ENCODE measurements around the gene B4GALNT2.
"Not testable (repeated sequence)": the region's sequence is repeated elsewhere in the genome, so short reads cannot be mapped to it uniquely, and the experiment has no call there.

B4GALNT2 gene

GRCh38 chr17:49121696-49122292 is 10.8 kb upstream of the B4GALNT2 start:
- no peak for DNase-seq

DNA sequence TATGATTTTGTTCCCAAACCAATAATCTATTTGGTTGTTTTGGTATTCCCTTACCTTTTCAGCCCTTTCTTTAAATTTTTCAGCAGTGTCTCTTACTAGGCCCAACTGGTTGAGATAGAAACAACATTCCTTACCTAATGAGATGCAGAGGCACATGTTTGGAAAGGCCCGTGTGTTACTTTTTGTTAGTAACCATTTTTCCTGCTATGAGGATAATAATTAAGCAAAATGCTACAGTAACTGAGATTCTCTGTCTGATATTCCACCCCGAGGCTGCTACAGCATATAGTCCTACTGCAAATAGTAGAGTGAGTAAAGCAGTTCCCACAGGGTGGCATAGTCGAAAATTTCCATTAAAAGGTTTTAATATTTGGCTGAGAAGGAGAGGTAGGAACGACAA is 10.0 kb upstream of the B4GALNT2 start:
- DNase-seq, result no peak

DNA sequence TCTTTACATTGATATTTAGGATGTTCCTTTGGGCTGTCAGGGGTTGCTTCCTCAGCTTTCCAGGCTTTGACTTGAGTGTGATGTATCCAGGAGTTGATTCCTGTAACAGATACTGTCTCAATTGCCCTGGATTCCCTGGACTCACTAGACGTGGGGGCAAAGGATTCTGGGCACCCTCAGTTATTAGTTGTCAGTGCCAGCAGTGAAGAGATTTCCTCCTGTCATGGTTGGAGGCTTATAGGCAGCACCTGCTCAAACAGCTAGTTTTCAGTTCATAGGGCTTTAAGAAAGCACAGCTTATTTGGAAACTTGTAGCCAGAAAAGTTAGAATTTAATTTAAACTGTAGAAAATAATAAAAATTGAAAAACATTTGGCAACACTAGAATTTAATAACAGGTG is 9.5 kb upstream of the B4GALNT2 start:
- DNase-seq, result no peak

DNA sequence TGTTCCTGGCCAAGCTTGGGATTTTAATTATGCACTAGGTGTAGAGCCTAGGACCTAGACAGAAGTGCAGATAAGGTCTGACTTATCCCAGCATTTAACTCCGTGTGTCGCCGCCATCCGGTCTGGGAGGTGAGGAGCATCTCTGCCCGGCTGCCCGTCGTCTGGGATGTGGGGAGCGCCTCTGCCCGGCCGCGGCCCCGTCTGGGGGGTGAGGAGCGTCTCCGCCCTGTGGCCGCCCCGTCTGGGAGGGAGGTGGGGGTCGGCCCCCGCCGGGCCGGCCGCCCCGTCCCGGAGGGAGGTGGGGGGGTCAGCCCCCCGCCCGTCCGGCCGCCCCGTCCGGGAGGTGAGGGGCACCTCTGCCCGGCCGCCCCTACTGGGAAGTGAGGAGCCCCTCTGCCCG is 7.1 kb upstream of the B4GALNT2 start:
- no peak for DNase-seq

DNA sequence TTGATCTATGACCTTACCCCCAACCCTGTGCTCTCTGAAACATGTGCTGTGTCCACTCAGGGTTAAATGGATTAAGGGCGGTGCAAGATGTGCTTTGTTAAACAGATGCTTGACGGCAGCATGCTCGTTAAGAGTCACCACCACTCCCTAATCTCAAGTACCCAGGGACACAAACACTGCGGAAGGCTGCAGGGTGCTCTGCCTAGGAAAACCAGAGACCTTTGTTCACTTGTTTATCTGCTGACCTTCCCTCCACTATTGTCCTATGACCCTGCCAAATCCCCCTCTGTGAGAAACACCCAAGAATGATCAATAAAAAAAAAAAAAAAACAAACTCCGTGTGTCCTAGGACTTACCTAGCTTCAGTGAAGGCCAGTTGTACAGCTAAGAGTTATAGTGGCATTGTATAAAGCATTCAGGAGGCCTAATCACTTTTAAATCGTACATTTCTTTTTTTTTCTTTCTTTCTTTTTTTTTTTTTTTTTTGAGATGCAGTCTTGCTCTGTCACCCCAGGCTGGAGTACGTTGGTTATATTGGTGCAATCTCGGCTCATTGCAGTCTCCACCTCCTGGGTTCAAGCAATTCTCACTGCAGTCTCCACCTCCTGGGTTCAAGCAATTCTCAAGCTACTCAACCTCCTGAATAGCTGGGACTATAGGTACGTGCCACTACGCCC is 6.2 kb upstream of the B4GALNT2 start:
- not testable (repeated sequence) for DNase-seq

DNA sequence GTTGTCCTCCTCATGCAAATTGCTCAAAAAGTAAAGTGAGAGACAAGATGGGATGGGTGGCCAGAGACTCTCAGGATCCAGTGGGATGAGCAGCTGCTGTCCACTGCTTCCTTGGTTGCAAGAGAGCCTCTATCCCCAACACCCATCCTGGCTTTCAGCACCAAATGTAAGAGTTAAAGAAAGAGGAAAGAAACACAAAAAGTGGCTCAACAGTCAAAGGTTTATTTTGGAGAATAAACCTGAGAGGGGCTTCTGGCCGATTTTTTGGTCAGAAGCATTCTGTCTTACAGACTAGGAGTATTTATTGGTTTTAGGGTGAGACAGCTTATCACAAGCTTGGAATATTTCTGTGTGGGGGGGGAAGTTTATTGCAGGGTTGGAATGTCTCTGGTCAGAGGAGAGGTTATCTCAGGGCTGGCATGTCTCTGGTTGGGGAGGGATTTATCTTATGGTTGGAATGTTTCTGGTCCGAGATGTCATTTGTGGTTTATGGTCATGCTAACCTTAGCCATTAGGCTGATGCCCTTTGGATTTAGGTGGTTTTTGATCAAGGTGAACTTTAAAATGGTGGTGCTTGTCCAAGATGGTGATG is 3.1 kb upstream of the B4GALNT2 start:
- not testable (repeated sequence) for DNase-seq

DNA sequence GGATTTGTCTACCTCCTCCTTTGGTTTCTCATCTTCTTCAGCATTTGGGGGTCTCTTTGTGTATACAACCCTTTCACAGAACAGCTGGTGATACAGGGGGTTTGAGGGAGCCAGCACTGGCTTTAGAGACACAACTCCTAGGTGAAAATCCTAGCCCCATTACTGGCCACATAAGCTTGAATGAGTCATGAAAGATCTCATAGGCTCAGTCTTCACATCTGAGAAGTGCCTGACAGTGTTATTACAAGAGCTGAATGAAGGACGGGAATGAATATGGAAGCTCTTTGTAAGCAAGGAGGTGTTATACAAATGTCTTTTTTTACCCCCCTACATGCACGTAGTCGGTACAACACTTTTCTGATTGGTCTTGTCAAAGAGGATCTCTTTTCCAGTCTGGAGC is 1.7 kb upstream of the B4GALNT2 start:
- DNase-seq, result no peak

GRCh38 chr17:49132317-49132698 is 261 bp upstream of the B4GALNT2 start:
- no peak for DNase-seq

DNA sequence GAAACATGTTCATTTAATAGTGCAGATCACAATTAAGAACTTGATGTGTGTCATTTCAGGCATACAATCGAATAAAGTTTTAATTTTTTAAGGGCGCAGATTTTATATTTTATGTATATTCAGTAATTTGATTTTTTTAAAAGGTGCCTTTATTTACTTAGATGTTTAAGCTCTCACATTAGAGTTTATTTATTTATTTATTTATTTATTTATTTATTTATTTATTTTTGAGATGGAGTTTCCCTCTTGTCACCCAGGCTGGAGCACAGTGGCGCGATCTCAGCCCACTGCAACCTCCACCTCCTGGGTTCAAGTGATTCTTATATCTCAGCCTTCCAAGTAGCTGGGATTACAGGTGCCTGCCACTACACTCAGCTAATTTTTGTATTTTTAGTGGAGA is 3.8 kb downstream of the B4GALNT2 start:
- DNase-seq, result no peak

DNA sequence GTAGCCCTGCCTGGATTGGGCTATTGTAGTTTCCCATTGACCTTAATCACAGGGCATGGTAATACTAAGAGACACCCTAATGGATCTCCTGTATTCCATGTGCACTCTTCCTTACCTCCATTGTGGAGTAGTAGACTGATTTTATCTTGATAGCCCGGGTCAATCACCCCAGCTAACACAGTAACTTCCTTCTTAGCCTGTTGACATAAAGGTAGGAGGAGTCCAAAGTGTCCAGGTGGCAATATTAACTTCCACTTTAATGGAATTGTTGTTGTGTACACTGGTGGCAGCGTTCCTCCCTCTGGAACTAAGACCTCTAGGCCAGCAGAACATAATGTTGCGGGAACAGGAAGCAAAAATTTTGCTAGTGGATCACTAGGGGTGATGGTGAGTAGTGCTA is 13.1 kb downstream of the B4GALNT2 start:
- DNase-seq, result not testable (repeated sequence)

GRCh38 chr17:49146620-49147306 is 14.2 kb downstream of the B4GALNT2 start:
- no peak for DNase-seq

DNA sequence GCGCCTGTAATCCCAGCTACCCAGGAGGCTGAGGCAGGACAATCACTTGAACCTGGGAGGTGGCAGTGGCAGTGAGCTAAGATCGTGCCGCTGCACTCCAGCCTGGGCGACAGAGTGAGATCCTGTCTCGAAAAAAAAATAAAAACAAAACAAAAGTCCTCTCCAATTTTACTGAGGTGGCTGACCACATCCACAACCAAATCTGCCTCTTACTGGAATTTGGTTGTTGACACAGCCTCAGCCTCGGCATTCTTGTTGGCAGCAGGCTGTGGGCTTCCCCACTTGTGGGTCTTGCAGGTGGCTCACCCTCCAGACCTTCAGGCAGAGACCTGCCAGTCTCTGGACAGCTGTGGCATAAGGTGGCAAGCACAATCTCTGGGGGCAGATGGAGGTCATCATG is 15.6 kb downstream of the B4GALNT2 start:
- DNase-seq, result no peak

DNA sequence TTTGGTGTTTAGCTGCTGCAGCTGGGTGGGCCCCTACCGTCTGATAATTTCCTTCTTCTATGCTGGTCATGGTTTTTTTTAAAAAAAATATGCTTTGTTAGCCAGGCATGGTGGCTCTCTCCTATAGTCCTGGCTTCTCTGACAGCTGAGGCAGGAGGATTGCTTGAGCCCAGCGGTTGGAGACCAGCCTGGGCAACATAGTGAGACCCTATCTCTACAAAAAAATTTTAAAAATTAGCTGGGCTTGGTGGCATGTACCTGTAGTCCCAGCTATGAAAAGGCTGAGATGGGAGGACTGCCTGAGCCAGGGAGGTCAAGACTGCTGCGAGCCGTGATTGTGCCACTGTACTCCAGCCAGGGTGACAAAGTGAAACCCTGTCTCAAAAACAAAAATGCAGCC is 19.4 kb downstream of the B4GALNT2 start:
- DNase-seq, result no peak

DNA sequence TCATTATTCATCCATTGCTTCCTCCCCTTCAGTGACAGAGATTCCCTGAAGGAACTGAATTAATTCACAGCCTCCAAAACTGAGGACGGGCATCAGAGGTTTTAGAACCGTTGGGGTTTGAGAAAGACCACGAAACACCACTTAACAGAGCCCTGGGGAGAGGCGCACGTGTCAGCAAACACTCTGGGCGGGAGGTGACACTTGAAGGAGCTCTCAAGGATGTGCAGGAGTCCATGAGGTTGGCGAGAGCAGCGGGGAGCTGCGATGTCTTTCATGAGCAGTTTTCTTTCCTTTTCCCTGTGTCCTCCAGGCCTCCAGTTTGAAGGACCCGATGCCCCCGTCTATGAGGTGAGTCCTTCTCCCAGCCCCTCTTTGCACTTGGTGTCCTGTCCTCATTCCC is 23.7 kb downstream of the B4GALNT2 start:
- no peak for DNase-seq

DNA sequence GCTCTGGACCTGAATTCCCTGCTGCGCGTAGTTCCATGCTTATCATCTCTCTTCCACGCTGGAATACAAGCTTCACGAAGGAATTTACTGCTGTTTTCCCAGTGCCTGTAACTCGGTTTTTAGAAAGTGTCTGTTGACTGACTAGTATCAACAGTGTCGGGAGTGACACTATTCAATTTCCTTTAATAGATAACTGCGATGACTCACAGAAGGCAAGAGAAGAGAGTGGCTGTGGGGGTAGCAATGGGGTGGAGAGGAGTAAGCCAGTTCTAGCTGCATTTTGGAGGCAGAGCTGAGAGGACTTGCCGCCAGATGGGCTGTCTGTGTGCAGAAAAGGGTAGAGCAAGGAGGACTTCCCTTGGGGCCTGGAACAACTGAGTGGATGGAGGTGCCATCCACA is 25.2 kb downstream of the B4GALNT2 start:
- no peak for DNase-seq

- DNase-seq, result no peak
These were observed 30.3 kb downstream of the B4GALNT2 start for GRCh38 chr17:49162866-49163265.

- no peak for DNase-seq
These were observed 32.6 kb downstream of the B4GALNT2 start for GRCh38 chr17:49165143-49165542.

- DNase-seq, result no peak
These were observed 36.1 kb downstream of the B4GALNT2 start for GRCh38 chr17:49168706-49169105.

- DNase-seq, result no peak
These were observed 37.6 kb downstream of the B4GALNT2 start for GRCh38 chr17:49170216-49170615.

- DNase-seq, result not testable (repeated sequence)
These were observed 38.1 kb downstream of the B4GALNT2 start for GRCh38 chr17:49170711-49171110.

GRCh38 chr17:49175978-49176377 is 43.4 kb downstream of the B4GALNT2 start:
- DNase-seq, result not testable (repeated sequence)

DNA sequence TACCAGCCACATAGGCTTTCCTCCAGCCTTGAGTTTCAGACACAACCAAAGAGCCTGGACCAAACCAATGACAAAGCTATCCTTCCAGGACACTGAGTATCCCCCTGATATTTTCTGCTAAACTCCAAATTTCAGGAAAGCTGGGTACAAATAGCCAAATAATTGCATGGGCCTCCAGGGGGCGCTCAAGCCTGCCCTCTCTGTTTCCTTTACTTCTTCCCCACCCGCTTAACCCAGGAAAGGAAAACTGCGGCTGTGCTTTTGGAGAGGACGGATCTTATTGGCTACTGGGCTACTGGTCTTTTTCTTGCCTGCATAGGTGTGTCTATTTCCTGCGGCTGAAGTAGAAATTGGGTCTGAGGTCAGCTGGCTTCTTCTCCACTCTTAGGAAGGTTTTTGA is 47.7 kb downstream of the B4GALNT2 start:
- DNase-seq, result no peak

GRCh38 chr17:49180998-49181635 is 48.5 kb downstream of the B4GALNT2 start:
- DNase-seq, result no peak

DNA sequence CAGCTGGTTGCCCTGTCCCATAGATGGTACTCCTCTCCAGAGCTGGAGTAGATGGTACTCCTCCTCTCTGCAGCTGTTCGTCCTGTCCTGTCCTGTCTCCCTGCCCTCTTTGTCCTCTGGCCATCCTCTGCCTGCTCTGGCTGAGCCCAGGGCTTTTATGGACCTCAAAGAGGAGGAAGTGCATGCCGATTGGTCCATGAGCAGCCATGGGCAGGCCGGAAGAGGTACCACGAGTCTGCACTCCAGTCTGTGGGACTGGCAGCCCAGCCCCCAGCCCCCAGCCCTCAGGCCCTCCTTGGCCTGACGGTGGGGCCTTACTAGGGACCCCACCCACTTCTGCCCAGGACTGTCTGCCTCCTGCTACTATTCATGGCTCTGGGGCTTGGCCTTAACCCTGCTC is 50.8 kb downstream of the B4GALNT2 start:
- no peak for DNase-seq

Measured in NCI-H1048 (cell line).